HG03378 (cell line): ENCODE measurements around the gene LETM1.

Source experiments
- ATAC-seq: cut with Tn5 transposase; IDR thresholded peaks from one replicate; pipeline ENCODE4 v1.9.1; 2021; ENCODE audit warnings: mild to moderate bottlenecking, moderate library complexity; ENCODE audit not compliant: unreplicated experiment

LETM1 gene

DNA sequence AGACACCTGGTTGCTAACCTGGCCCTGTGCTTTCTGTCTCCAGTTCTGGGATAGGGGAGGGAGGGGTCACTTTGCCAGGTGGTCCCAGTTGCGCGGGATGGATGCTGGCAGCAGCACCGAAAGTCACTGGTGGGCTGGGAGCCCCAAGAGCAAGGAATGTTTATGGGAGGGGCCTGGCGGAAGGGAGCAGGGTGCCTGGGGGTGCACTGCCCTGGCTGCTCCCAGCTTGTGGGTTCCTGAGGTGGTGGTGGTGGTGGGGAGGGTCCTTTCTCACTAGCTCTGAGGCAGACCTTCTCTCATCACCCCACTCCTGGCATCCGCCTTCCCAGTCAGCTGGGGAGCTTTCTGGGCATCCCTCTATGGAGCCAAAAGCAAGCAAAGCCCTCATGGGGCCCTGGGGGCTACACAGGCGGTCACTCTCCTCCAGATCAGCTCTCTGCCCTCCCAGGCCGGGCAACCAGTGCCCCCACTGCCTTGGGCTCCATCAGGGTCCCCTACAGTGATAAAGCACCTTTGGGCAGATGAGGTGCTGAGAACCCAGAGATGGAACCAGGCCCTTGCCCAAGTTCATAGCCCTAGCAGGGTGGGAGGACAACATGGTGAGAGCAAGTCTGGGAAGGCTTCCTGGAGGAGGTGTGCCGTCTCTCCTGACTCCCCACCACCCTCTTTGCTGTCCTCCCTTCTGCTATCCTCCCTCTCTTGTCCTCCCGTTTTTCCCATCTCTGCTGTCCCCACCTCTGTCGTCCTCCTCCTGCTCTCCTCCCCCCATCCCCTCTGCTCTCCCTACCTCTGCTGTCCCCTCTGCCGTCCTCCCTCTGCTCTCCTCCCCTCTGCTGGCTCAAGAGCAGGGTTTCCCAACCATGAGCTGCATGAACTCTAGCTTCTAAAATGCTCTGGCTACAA lies 46.9 kb downstream of the LETM1 start:
- ATAC-seq, result no peak

GRCh38 chr4:1808396-1808795 lies 47.6 kb downstream of the LETM1 start:
- ATAC-seq, result no peak

DNA sequence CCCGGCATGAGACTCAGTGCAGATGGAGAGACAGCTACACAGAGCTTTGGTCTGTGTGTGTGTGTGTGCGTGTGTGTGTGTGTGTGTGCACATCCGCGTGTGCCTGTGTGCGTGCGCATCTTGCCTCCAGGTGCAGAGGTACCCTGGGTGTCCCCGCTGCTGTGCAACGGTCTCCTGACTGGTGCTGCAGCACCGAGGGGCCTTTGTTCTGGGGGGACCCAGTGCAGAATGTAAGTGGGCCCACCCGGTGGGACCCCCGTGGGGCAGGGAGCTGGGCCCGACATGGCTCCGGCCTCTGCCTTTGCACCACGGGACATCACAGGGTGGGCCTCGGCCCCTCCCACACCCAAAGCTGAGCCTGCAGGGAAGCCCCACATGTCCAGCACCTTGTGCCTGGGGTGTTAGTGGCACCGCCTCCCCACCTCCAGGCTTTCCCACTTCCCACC lies 48.6 kb downstream of the LETM1 start:
- no peak for ATAC-seq

DNA sequence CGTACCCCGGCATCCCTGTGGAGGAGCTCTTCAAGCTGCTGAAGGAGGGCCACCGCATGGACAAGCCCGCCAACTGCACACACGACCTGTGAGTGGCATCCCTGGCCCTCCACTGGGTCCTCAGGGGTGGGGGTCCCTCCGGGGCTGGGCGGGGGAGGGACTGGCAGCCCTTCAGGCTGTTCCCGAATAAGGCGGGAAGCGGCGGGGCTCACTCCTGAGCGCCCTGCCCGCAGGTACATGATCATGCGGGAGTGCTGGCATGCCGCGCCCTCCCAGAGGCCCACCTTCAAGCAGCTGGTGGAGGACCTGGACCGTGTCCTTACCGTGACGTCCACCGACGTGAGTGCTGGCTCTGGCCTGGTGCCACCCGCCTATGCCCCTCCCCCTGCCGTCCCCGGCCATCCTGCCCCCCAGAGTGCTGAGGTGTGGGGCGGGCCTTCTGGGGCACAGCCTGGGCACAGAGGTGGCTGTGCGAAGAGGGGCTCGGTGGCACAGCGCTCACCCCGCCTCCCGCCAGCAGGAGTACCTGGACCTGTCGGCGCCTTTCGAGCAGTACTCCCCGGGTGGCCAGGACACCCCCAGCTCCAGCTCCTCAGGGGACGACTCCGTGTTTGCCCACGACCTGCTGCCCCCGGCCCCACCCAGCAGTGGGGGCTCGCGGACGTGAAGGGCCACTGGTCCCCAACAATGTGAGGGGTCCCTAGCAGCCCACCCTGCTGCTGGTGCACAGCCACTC lies 49.2 kb downstream of the LETM1 start:
- no peak for ATAC-seq

GRCh38 chr4:1806223-1806564 lies 49.8 kb downstream of the LETM1 start:
- no peak for ATAC-seq

- ATAC-seq, result no peak
These were observed 50.3 kb downstream of the LETM1 start for GRCh38 chr4:1805493-1806222.

- ATAC-seq, result no peak
These were observed 51.1 kb downstream of the LETM1 start for GRCh38 chr4:1804638-1805492.

DNA sequence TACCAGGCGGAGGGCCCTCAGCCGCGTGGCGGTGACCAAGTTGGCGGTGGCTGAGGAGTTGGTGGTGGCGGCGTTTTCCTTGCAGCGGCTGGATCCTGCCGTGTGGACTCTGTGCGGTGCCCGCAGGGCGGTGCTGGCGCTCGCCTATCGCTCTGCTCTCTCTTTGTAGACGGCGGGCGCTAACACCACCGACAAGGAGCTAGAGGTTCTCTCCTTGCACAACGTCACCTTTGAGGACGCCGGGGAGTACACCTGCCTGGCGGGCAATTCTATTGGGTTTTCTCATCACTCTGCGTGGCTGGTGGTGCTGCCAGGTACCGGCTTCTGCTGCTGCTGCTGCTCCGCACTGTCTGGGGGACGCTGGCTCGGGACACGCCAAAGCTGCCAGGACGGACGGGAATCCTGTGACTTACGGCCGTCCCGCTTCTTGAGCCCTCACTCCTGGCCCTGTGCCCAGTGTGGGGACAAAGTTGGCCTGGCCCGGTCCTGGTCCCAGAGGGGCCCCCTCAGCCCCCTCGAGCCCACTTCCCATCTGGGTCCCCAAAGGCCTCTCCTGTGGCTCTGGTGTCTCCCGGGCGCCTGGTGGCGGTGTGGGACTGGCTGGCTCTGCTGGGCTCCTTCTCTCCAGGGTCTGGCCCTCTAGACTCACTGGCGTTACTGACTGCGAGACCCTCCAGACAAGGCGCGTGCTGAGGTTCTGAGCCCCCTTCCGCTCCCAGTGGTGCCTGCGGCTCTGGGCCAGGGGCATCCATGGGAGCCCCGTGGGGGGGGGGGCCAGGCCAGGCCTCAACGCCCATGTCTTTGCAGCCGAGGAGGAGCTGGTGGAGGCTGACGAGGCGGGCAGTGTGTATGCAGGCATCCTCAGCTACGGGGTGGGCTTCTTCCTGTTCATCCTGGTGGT lies 52.2 kb downstream of the LETM1 start:
- no peak for ATAC-seq

- ATAC-seq, result no peak
These were observed 53.0 kb downstream of the LETM1 start for GRCh38 chr4:1802720-1803522.

DNA sequence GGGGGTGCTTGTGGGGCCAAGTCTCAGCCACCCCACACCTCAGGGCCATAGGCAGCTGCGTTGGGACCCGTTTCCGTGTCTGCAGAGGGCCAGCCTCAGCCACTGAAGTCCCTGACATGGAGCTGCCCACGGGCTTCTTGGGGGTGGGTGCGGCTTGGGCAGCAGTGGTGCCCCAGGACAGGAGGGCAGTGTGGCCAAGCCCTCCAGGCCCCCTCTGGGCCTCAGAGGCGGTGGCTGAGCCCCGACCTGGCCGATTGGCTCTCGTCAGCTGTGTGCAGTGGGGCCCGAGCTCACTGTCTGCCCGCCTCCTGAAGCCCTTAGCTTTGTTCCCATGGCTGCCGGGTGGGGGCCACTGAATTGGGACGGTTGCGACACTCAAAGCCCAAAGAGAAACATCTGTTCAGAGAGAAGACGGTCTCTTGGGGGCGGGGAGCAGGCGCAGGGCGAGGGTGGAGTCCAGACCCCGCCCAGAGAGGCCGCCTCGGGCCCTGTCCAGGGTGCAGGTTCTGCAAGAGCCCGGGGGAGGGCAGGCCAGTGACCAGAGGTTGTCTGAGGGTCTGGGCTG lies 53.7 kb downstream of the LETM1 start:
- no peak for ATAC-seq

- ATAC-seq, result no peak
These were observed 54.5 kb downstream of the LETM1 start for GRCh38 chr4:1801286-1801958.

DNA sequence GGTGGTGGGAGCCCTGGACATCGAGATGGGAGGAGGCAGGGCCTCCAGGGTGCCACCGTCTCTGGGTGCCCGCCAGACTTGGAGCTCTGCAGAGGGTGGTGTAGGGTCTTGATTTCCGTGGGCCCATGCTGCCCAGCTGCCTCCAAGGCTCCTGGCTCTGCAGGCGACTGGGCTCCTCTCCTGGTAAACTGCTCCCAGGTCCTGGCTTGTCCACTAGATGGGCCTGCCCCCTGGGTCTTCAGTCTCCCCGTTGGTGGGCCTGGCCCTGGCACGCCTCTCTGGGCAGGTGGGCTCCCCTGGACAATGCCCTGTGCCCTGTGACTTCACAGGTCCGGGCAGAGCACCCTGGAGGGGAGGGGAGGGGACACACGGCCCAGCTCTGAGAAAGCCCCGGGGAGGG lies 55.2 kb downstream of the LETM1 start:
- ATAC-seq, result no peak

- no peak for ATAC-seq
These were observed 56.3 kb downstream of the LETM1 start for GRCh38 chr4:1799387-1800375.

DNA sequence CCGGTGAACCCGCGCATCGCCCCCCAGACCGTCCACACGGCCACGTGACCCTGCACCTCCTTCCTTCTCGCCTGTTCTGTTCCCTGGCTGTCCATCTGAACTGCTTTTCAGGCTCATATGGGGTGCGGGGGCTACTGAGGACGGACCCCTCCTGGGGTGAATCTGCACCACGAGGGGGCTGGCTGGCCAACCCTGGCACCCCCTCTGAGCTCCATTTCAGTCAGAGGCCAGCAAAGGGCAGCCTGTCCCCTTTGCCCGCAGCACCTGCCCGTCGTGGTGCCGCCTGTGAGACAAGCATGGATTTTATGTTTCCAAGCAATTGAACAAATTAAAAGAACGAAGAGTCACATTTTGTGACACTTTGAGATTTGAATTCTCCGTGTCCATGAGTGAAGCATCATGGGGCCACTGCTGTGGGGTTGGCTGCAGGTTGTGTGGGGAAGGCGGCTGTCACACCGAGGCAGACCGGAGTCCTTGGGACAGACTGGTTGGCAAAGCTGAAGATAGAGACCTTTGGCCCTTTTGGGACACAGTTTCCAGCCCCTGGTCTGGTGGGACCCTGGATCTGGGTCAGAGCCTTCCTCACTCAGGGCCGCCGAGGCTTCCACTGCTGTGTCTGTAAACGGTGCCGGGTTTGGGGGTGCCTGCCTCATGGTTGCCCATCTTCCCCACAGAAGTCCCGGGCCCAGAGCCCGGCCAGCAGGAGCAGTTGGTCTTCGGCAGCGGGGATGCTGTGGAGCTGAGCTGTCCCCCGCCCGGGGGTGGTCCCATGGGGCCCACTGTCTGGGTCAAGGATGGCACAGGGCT lies 57.2 kb downstream of the LETM1 start:
- ATAC-seq, result no peak

DNA sequence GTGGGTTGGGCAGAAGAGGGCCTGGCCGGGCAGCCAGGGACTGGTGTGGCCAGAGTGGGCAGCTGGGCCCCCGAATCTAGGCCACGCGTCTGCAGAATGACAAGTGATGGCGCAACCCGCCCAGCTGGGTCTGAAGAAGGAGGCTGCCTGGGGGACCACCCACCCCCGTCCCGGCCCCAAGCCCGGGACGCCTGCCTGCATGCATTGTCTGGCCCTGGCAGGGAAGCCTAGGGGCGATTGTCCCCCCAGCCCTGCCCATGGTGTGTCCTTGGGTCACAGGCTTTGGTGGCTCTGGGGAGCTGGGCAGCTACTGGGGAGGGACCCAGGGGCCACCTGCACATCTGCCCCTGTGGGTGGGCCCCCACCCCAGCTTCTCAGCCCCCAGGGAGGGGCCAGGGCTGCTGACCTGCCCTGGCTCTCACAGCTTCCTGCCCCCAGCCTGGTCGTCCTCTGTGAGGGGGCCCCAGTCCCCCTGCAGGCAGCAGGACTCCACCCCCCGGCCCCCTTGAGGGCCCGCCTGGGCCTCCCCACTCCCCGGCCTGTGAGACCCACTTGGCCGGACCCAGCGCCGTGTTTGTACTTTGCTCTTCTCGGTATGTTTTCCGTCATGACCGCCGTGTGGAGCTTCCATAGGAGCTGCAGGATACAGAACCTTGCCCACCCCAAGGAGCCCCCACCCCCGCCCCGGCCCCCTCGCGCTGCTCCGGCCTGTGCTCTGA lies 57.9 kb downstream of the LETM1 start:
- ATAC-seq, result no peak
